BE2C (cell line): ENCODE results near the gene ADGRG6.
"Not testable (repeated sequence)": the region's sequence is repeated elsewhere in the genome, so short reads cannot be mapped to it uniquely, and the experiment has no call there.

ENCODE experiments used
- DNase-seq: peaks from one replicate; pipeline ENCODE4 v3.0.0-alpha.2; 2020
- H3K27me3 ChIP-seq: fragments of 250-450 bp; sonication (Bioruptor Pico); 2 replicates; pipeline ENCODE4 v1.5.1; 2020; ENCODE audit warnings: mild to moderate bottlenecking
- H3K36me3 ChIP-seq: fragments of 250-450 bp; sonication (Bioruptor Pico); 2 replicates; pipeline ENCODE4 v1.5.1; 2020; ENCODE audit warnings: mild to moderate bottlenecking
- H3K4me1 ChIP-seq: fragments of 250-450 bp; sonication (Bioruptor Pico); 2 replicates; pipeline ENCODE4 v1.5.1; 2020
- H3K4me3 ChIP-seq: 2 replicates; pipeline ENCODE4 v1.5.1; 2011; ENCODE audit warnings: low read depth, low read length
- H3K9me3 ChIP-seq: fragments of 250-450 bp; sonication (Bioruptor Pico); 2 replicates; pipeline ENCODE4 v1.5.1; 2020
- TF ChIP-seq, protein P1 (sequence below): IDR thresholded peaks from 2 replicates; pipeline ENCODE4 v1.5.1; 2012; ENCODE audit warnings: mild to moderate bottlenecking, low read depth, low read length

Gene ADGRG6

GRCh38 chr6:142446168-142446567 lies 144.4 kb downstream of the ADGRG6 start:
- TF ChIP-seq, protein P1, sequence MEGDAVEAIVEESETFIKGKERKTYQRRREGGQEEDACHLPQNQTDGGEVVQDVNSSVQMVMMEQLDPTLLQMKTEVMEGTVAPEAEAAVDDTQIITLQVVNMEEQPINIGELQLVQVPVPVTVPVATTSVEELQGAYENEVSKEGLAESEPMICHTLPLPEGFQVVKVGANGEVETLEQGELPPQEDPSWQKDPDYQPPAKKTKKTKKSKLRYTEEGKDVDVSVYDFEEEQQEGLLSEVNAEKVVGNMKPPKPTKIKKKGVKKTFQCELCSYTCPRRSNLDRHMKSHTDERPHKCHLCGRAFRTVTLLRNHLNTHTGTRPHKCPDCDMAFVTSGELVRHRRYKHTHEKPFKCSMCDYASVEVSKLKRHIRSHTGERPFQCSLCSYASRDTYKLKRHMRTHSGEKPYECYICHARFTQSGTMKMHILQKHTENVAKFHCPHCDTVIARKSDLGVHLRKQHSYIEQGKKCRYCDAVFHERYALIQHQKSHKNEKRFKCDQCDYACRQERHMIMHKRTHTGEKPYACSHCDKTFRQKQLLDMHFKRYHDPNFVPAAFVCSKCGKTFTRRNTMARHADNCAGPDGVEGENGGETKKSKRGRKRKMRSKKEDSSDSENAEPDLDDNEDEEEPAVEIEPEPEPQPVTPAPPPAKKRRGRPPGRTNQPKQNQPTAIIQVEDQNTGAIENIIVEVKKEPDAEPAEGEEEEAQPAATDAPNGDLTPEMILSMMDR = no peak
- Histone ChIP-seq H3K36me3 (no peaks in the 10 kb centered on the region), H3K4me1 (no peaks in the 10 kb centered on the region), H3K27me3 (no peaks in the 10 kb centered on the region), H3K9me3 (no peaks in the 10 kb centered on the region), H3K4me3 (no peak overlapping the region)
- DNase-seq = no peak

GRCh38 chr6:142446576-142446975 lies 144.8 kb downstream of the ADGRG6 start:
- no peak overlapping the region for H3K4me3 ChIP-seq
- H3K4me1 ChIP-seq = no peaks in the 10 kb centered on the region
- TF ChIP-seq, protein P1 = no peak
- H3K27me3 ChIP-seq = no peaks in the 10 kb centered on the region
- no peaks in the 10 kb centered on the region for H3K36me3 ChIP-seq
- no peak for DNase-seq
- no peaks in the 10 kb centered on the region for H3K9me3 ChIP-seq

DNA sequence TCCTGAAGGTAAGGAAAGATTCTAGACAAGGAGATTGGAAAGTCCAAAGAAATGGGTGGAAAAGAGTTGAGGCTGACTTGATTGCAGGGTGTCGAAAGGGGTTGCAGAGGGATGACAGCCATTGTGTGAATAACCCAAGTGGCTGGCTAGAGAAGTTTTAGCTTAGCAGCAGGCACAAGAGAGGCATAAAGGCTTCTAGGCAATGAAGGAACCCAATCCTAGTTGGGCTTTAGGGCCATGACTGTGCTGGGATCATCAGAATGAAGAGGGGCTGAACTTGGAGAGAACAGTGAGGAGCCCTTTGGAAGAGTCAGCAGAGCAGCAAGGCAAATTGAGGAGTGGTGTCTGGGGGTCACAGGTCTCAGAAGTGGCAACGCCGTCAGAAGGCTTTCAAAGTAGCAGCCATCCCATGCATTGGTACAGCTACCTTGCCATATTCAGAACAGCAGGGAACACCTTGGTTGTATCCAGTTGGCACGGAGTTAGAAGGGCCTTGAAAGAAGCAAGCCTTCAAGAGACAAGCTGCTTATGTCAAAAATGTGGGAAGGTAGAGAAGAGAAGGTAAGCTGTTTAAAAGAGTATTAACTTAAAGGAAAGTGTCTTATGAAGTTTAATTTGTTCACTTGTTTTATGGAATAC lies 146.4 kb downstream of the ADGRG6 start:
- TF ChIP-seq, protein P1 = no peak
- Histone ChIP-seq H3K4me3 (no peak overlapping the region), H3K36me3 (no peaks in the 10 kb centered on the region), H3K9me3 (no peaks in the 10 kb centered on the region), H3K4me1 (no peaks in the 10 kb centered on the region), H3K27me3 (no peaks in the 10 kb centered on the region)
- DNase-seq = no peak

DNA sequence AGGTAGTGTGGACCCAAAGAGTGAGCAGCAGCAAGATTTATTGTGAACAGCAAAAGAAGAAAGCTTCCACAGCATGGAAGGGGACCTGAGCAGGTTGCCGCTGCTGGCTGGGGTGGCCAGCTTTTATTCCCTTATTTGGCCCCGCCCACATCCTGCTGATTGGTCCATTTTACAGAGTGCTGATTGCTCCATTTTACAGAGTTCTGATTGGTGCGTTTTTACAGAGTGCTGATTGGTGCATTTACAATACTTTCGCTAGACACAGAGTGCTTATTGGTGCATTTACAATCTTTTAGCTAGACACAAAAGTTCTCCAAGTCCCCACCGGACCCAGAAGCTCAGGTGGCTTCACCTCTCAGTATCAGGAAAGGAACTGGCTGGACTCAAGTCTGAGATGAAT lies 149.0 kb downstream of the ADGRG6 start:
- not testable (repeated sequence) for H3K4me1 ChIP-seq, DNase-seq, H3K9me3 ChIP-seq

GRCh38 chr6:142452993-142453392 lies 151.2 kb downstream of the ADGRG6 start:
- no peaks in the 10 kb centered on the region for H3K9me3 ChIP-seq
- H3K4me1 ChIP-seq = no peaks in the 10 kb centered on the region
- no peak overlapping the region for H3K4me3 ChIP-seq
- TF ChIP-seq, protein P1 = no peak
- H3K27me3 ChIP-seq = no peaks in the 10 kb centered on the region
- DNase-seq = no peak
- no peaks in the 10 kb centered on the region for H3K36me3 ChIP-seq

More for the DNA sequence above, 149.0 kb downstream of the ADGRG6 start:
- not testable (repeated sequence) for H3K36me3 ChIP-seq, H3K4me3 ChIP-seq, H3K27me3 ChIP-seq

DNA sequence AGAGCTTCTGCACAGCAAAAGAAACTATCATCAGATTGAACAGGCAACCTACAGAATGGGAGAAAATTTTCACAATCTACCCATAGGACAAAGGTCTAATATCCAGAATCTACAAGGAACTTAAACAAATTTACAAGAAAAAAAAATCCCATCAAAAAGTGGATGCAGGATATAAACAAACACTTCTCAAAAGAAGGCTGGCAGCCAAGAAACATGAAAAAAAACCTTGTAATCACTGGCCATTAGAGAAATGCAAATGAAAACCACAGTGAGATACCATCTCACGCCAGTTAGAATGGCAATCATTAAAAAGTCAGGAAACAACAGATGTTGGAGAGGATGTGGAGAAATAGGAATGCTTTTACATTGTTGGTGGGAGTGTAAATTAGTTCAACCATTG lies 152.4 kb downstream of the ADGRG6 start:
- not testable (repeated sequence) for H3K4me1 ChIP-seq, H3K4me3 ChIP-seq, H3K36me3 ChIP-seq, H3K9me3 ChIP-seq, DNase-seq, H3K27me3 ChIP-seq

DNA sequence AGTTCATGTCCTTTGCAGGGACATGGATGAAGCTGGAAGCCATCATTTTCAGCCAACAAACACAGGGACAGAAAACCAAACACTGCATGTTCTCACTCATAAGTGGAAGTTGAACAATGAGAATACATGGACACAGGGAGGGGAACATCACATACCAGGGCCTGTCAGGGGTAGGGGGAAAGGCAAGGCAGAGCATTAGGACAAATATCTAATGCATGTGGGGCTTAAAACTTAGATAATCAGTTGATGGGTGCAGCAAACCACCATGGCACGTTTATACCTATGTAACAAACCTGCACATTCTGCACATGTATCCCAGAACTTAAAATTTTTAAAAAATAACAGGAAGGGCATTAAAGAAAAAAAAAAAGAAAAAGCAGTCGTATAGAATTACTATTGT lies 153.0 kb downstream of the ADGRG6 start:
- H3K4me1 ChIP-seq, H3K36me3 ChIP-seq, H3K9me3 ChIP-seq, DNase-seq, H3K27me3 ChIP-seq, H3K4me3 ChIP-seq: not testable (repeated sequence)
